Subcutaneous adipose tissue (tissue), 4 donors: ENCODE measurements around the gene FRS3. TPM values are rescaled to one million over a fixed set of nuclear protein-coding genes. Genes with fewer than 3 reads are reported as not detected.

Source experiments
- total RNA-seq, 4 donors: library from RNA; depleted of rRNA; stranded (reverse); fragments of >200 nt; gene quantifications; one replicate each; pipeline ENCODE4 v1.1.0, GENCODE V29; 2016
- TF ChIP-seq, protein P1 (sequence below): fragments of 450-650 bp; IDR thresholded peaks from one replicate; pipeline ENCODE4 v1.5.1; 2016; ENCODE audit warnings: low read depth, mild to moderate bottlenecking, control low read depth, antibody characterized with exemption, moderate library complexity

Gene FRS3
- total RNA-seq, 4 donors from 2014 or later = 2.1 to 6.8 (median 3.6) TPM

DNA sequence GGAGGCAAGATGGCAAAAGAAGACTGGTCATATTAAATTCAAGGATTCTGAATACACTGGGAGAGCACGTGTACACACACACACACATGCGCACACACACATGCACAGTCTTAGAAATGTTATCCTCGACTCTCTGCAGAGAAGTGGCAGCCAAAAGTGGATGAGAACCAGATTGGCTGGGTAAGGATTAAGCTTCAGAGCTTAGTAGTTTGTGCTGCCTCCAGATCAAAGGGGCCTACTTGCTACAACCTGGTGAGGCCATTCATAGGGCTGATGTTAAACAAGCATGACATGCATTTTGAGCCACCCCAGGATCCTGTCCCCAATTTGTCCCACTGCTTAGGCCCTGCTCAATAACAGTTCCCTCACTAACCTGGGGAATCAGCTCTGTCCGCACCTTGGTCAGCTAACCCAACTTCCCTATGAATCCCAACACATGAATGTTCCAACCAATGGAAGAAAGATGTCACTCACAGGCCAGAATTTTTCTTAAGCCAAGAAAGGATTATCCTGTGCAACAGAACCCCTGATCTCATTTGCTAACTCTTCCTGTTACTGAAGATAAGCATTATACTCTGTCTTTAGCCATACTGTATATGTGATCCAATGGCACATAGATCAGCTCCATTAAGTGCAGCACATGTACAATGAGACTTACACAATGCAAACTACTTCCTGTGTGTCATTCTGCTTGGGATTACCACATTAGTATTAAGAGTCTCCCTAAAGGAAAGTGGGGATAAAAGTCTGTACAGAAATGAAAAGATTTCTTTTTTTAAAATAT lies 38.8 kb upstream of the FRS3 start:
- TF ChIP-seq, protein P1, sequence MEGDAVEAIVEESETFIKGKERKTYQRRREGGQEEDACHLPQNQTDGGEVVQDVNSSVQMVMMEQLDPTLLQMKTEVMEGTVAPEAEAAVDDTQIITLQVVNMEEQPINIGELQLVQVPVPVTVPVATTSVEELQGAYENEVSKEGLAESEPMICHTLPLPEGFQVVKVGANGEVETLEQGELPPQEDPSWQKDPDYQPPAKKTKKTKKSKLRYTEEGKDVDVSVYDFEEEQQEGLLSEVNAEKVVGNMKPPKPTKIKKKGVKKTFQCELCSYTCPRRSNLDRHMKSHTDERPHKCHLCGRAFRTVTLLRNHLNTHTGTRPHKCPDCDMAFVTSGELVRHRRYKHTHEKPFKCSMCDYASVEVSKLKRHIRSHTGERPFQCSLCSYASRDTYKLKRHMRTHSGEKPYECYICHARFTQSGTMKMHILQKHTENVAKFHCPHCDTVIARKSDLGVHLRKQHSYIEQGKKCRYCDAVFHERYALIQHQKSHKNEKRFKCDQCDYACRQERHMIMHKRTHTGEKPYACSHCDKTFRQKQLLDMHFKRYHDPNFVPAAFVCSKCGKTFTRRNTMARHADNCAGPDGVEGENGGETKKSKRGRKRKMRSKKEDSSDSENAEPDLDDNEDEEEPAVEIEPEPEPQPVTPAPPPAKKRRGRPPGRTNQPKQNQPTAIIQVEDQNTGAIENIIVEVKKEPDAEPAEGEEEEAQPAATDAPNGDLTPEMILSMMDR = no peak

DNA sequence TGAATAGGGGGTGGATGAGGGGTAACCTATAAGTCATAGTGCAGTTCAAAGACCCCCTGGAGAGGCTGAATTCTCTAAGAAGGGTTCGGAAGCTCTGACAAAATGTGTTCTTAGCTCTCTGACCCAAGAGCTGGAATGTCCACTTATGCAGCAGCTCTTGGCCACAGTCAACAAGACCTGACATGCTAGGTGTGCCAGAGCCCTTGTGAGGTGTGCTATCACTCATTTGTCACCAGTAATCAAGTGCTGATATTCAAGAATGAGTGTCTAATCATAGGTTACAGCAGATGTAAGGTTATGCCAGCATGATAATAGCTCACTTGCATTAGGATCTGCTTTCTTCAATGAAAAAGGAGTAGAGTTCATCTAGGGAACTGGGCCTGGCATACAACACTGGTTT lies 35.9 kb upstream of the FRS3 start:
- TF ChIP-seq, protein P1 = no peak

DNA sequence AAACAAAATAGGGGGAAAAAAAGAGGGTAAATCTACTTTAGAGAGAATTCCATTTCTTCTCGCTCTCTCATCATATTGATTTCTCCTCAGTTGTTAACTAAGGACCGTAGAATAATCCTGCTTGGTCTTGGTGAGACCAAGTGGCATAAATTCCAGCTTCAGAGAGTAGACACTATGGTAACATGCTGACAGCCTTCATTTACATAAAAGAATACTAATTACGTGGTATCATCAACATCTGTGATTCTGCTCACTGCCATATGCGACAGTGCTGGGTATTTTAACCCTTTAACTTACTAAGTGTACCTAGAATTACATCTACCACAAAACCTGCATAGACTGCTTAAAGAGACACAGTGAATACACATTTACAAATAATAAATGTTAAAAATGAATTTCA lies 34.9 kb upstream of the FRS3 start:
- TF ChIP-seq, protein P1 = no peak

DNA sequence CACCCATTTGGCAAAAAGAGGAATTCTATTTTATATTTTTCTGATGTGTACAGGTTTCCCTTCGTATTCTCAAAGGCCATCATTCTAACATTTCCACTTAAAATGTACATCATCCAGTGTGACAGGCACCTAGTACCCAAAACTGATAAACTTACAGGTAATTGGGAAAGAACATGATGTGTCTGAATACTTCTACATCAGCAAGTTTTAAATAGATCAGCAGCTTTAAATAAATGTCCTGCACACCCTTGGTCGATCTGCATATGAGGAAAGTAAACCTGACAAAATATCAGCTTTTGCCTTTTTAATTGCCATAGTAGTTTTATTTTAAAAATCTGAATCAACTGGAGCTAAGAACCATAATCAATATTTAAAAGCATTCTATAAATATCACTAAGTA lies 34.3 kb upstream of the FRS3 start:
- TF ChIP-seq, protein P1 = no peak

DNA sequence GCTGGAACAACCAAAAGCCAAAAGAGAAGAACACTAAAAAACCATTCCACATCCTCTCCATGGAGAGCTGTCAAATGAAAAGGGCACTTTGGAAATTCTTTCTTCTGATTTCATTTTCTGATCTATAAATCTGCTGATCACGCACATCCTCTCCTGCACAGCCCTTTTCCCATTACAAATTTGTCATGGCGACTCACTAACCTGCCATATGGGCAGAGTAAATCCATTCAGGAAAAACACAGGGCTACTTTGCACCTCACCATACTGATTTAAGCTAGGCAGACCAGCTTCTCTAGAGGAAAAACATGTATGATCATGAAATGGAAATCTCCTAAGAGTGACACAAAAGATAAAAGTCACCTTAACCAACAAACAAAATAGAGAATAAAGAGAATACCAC lies 33.8 kb upstream of the FRS3 start:
- TF ChIP-seq, protein P1 = no peak

DNA sequence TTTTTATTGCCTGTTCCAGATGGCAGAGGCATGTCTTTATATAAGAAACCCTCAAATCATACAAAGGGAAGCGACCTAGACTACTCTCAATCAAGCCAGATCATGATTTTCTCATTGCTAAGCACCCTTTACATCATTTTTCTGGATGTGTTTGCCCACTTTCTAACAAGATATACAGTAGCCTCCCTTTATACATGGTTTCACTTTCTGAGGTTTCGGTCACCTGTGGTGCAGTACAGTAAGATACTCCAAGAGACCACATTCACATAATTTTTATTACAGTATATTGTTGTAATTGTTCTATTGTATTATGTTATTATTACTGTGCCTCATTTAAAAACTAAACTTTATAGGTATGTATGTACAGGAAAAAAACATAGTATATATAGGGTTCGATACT lies 31.4 kb upstream of the FRS3 start:
- TF ChIP-seq, protein P1 = no peak

DNA sequence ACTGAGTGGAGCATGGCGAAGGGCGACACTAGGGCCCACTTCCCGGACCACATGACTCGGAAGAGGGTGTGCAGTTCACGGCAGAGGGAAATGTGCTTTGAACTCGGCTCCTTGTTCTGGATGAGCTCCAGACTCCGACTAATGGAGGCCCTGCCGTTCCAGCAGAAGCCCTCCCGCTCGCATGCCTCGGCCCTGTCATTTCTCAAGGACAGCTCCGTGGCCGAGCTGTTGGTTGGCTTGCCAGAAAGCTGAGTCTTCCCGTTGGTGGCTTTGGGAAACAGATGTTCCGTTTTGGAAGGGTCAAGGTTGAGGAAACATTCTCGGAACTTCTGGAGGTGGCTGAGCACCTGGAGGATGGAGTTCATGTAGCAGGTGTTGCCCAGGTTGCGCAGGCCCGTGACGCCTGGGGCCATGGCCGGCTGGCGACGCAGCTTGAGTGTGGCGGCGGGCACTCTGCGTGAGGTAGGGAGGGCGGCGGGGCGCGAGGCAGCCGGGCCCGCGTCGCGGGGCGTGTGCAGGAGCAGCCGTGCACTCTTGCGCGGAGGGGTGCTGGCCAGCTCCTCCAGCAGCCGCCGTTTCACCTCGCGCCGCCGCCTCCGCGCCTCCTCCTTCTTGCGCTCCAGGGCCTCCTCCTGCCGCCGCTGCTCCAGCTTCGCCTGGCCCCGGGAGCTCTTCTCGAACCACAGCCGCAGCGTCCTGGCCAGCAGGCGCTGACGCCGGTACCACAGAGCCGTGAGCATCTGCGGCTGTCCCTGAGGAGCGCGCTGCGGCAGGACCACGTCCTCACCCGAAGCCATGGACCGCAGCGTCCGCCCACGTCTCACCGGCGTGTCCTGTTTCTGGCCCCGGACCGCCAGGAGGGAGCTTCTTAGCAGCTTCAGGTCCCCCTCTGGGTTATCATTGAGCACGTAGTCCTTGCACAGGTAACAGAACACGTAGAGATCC lies 26.4 kb upstream of the FRS3 start:
- TF ChIP-seq, protein P1 = no peak
